ENCODE measurements around the gene PEDS1.
A peak's percentile ranks its signal among the peaks of the same experiment; 100 is the strongest.

PEDS1 gene

GRCh38 chr20:50172347-50173013 is 19.0 kb upstream of the PEDS1 start:
- no peak for TF ChIP-seq CTCF (conservative IDR thresholded peaks at IDR 0.05; ENCODE audit: low read depth, low read length)
- Histone ChIP-seq H3K4me1 (ENCODE audit: low read depth, poor library complexity, severe bottlenecking) (no peaks in the 10 kb centered on the region), H3K4me2 (no peak overlapping the region), H2AFZ (ENCODE audit: low read depth) (no peak overlapping the region), H3K27ac (no peak overlapping the region), H3K27me3 (ENCODE audit: insufficient read depth, low read depth) (no peaks in the 10 kb centered on the region), H3K9ac (no peak overlapping the region), H3K36me3 (ENCODE audit: insufficient read depth) (no peaks in the 10 kb centered on the region), H4K20me1 (ENCODE audit: insufficient read depth) (no peaks in the 10 kb centered on the region), H3K79me2 (ENCODE audit: insufficient read depth, low read depth) (no peaks in the 10 kb centered on the region), H3K4me3 (IDR thresholded peaks at IDR 0.05; ENCODE audit: insufficient read depth, low read depth, low read length) (no peak overlapping the region)

- Histone ChIP-seq H2AFZ (ENCODE audit: low read depth) (no peak overlapping the region), H3K27me3 (ENCODE audit: insufficient read depth, low read depth) (no peaks in the 10 kb centered on the region), H3K4me2 (no peak overlapping the region), H3K36me3 (ENCODE audit: insufficient read depth) (no peaks in the 10 kb centered on the region), H3K27ac (no peak overlapping the region), H3K79me2 (ENCODE audit: insufficient read depth, low read depth) (no peaks in the 10 kb centered on the region), H3K9ac (no peak overlapping the region), H4K20me1 (ENCODE audit: insufficient read depth) (no peaks in the 10 kb centered on the region), H3K4me3 (IDR thresholded peaks at IDR 0.05; ENCODE audit: insufficient read depth, low read depth, low read length) (no peak overlapping the region), H3K4me1 (ENCODE audit: low read depth, poor library complexity, severe bottlenecking) (peaks cover 11% of the 10 kb centered on the region)
- no peak for TF ChIP-seq CTCF (conservative IDR thresholded peaks at IDR 0.05; ENCODE audit: low read depth, low read length)
Measured at GRCh38 chr20:50170549-50171220, 17.2 kb upstream of the PEDS1 start.

GRCh38 chr20:50169329-50169823 is 15.9 kb upstream of the PEDS1 start:
- H3K4me2 ChIP-seq = no peak overlapping the region
- no peaks in the 10 kb centered on the region for H3K79me2 ChIP-seq (ENCODE audit: insufficient read depth, low read depth)
- H2AFZ ChIP-seq (ENCODE audit: low read depth) = no peak overlapping the region
- H3K9ac ChIP-seq = no peak overlapping the region
- H4K20me1 ChIP-seq (ENCODE audit: insufficient read depth) = no peaks in the 10 kb centered on the region
- H3K36me3 ChIP-seq (ENCODE audit: insufficient read depth) = no peaks in the 10 kb centered on the region
- TF ChIP-seq CTCF (conservative IDR thresholded peaks at IDR 0.05; ENCODE audit: low read depth, low read length) = peak; percentile 98
- H3K4me3 ChIP-seq (IDR thresholded peaks at IDR 0.05; ENCODE audit: insufficient read depth, low read depth, low read length) = no peak overlapping the region
- H3K27me3 ChIP-seq (ENCODE audit: insufficient read depth, low read depth) = no peaks in the 10 kb centered on the region
- peaks cover 11% of the 10 kb centered on the region for H3K4me1 ChIP-seq (ENCODE audit: low read depth, poor library complexity, severe bottlenecking)
- no peak overlapping the region for H3K27ac ChIP-seq

- Histone ChIP-seq H2AFZ (ENCODE audit: low read depth) (peak overlapping the region; percentile 42), H3K27ac (peak overlapping the region; percentile 50), H4K20me1 (ENCODE audit: insufficient read depth) (no peaks in the 10 kb centered on the region), H3K79me2 (ENCODE audit: insufficient read depth, low read depth) (no peaks in the 10 kb centered on the region), H3K27me3 (ENCODE audit: insufficient read depth, low read depth) (no peaks in the 10 kb centered on the region), H3K4me2 (peak overlapping the region; percentile 37; the same call in 1 of the 2 replicates), H3K36me3 (ENCODE audit: insufficient read depth) (no peaks in the 10 kb centered on the region), H3K4me1 (ENCODE audit: low read depth, poor library complexity, severe bottlenecking) (peaks cover 11% of the 10 kb centered on the region), H3K4me3 (IDR thresholded peaks at IDR 0.05; ENCODE audit: insufficient read depth, low read depth, low read length) (no peak overlapping the region), H3K9ac (peak overlapping the region; percentile 46; the same call in 1 of the 2 replicates)
- no peak for TF ChIP-seq CTCF (conservative IDR thresholded peaks at IDR 0.05; ENCODE audit: low read depth, low read length)
Measured at GRCh38 chr20:50165684-50166554, 12.4 kb upstream of the PEDS1 start.
